ENCODE results near the gene GNAO1.

DNA sequence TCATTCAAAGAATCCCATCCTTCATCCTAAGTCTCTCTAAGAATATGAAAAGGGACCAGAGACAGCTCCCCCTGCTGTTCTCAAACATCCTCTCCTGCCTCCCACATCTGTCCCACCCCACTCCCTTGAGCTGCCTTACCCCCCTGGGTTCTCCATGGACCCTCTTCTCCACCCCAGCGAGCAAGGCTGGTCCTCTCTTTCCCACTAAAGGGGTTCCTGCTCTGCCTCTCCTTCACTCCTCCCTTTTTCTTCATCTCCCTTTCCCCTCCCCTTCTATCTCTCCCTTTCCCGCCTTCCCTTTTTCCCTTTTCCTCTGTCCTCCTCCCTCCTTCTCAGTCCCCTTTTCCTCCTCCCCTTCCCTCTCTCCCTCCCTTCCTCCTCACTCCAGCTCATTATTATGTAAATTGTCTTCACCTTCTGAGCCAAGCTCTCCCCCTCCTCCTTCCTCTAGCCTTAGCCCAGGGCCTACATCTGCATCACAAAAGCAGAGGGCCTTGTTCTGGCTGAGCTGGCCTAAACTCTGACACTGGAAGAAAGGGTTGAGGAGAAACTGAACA lies 90.0 kb downstream of the GNAO1 start:
- TF ChIP-seq TAF1 (IDR thresholded peaks at IDR 0.05; ENCODE audit: borderline replicate concordance, low read depth, low read length), result no peak
- peak; percentile 34; the same call in 1 of the 2 replicates for TF ChIP-seq CTCF (IDR thresholded peaks at IDR 0.05)
- no peak for TF ChIP-seq FOXJ3 (CRISPR knock-in tag; IDR thresholded peaks at IDR 0.05)
